ENCODE data around the gene COPS7A.

DNA sequence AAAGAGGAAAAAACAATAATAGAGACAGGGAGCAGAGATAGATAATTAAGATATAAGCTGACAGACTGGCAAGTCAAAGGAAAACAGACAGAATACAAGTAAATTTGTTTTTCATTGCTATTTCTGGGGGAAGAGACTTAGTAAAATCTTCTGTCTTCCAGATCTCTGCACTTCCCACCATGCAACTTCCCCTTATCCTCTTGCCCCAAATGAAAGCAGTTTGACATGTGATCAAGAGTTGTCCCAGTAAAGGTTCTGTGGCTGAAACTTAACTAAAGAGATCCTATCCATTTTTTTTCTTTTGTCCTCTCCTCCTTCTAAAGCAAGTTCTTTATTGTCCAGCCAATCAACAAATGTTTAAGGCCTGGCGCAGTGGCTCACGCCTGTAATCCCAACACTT, 30.6 kb downstream of the COPS7A start:
- TF ChIP-seq, protein P1, sequence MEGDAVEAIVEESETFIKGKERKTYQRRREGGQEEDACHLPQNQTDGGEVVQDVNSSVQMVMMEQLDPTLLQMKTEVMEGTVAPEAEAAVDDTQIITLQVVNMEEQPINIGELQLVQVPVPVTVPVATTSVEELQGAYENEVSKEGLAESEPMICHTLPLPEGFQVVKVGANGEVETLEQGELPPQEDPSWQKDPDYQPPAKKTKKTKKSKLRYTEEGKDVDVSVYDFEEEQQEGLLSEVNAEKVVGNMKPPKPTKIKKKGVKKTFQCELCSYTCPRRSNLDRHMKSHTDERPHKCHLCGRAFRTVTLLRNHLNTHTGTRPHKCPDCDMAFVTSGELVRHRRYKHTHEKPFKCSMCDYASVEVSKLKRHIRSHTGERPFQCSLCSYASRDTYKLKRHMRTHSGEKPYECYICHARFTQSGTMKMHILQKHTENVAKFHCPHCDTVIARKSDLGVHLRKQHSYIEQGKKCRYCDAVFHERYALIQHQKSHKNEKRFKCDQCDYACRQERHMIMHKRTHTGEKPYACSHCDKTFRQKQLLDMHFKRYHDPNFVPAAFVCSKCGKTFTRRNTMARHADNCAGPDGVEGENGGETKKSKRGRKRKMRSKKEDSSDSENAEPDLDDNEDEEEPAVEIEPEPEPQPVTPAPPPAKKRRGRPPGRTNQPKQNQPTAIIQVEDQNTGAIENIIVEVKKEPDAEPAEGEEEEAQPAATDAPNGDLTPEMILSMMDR (conservative IDR thresholded peaks at IDR 0.05; ENCODE audit: low read depth in 2 of 2) = no peak
- no peak for TF ChIP-seq POLR2AphosphoS5 (IDR thresholded peaks at IDR 0.05; ENCODE audit: low read depth)
- TF ChIP-seq EZH2 (IDR thresholded peaks at IDR 0.05; ENCODE audit: low read depth, unreplicated experiment) = no peak
- TF ChIP-seq ZNF331 (CRISPR knock-in tag; IDR thresholded peaks at IDR 0.05; ENCODE audit: low read depth) = no peak
- TF ChIP-seq JUNB (IDR thresholded peaks at IDR 0.05; ENCODE audit: unreplicated experiment) = no peak
- TF ChIP-seq, protein P2, sequence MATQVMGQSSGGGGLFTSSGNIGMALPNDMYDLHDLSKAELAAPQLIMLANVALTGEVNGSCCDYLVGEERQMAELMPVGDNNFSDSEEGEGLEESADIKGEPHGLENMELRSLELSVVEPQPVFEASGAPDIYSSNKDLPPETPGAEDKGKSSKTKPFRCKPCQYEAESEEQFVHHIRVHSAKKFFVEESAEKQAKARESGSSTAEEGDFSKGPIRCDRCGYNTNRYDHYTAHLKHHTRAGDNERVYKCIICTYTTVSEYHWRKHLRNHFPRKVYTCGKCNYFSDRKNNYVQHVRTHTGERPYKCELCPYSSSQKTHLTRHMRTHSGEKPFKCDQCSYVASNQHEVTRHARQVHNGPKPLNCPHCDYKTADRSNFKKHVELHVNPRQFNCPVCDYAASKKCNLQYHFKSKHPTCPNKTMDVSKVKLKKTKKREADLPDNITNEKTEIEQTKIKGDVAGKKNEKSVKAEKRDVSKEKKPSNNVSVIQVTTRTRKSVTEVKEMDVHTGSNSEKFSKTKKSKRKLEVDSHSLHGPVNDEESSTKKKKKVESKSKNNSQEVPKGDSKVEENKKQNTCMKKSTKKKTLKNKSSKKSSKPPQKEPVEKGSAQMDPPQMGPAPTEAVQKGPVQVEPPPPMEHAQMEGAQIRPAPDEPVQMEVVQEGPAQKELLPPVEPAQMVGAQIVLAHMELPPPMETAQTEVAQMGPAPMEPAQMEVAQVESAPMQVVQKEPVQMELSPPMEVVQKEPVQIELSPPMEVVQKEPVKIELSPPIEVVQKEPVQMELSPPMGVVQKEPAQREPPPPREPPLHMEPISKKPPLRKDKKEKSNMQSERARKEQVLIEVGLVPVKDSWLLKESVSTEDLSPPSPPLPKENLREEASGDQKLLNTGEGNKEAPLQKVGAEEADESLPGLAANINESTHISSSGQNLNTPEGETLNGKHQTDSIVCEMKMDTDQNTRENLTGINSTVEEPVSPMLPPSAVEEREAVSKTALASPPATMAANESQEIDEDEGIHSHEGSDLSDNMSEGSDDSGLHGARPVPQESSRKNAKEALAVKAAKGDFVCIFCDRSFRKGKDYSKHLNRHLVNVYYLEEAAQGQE (IDR thresholded peaks at IDR 0.05; ENCODE audit: unreplicated experiment) = no peak
- TF ChIP-seq CREB1 (CRISPR knock-in tag; IDR thresholded peaks at IDR 0.05; ENCODE audit: low read depth) = no peak
- no peak for TF ChIP-seq EZH2phosphoT487 (IDR thresholded peaks at IDR 0.05; ENCODE audit: unreplicated experiment)
- TF ChIP-seq, protein P3, sequence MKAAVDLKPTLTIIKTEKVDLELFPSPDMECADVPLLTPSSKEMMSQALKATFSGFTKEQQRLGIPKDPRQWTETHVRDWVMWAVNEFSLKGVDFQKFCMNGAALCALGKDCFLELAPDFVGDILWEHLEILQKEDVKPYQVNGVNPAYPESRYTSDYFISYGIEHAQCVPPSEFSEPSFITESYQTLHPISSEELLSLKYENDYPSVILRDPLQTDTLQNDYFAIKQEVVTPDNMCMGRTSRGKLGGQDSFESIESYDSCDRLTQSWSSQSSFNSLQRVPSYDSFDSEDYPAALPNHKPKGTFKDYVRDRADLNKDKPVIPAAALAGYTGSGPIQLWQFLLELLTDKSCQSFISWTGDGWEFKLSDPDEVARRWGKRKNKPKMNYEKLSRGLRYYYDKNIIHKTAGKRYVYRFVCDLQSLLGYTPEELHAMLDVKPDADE (IDR thresholded peaks at IDR 0.05) = no peak
- TF ChIP-seq, protein P4, sequence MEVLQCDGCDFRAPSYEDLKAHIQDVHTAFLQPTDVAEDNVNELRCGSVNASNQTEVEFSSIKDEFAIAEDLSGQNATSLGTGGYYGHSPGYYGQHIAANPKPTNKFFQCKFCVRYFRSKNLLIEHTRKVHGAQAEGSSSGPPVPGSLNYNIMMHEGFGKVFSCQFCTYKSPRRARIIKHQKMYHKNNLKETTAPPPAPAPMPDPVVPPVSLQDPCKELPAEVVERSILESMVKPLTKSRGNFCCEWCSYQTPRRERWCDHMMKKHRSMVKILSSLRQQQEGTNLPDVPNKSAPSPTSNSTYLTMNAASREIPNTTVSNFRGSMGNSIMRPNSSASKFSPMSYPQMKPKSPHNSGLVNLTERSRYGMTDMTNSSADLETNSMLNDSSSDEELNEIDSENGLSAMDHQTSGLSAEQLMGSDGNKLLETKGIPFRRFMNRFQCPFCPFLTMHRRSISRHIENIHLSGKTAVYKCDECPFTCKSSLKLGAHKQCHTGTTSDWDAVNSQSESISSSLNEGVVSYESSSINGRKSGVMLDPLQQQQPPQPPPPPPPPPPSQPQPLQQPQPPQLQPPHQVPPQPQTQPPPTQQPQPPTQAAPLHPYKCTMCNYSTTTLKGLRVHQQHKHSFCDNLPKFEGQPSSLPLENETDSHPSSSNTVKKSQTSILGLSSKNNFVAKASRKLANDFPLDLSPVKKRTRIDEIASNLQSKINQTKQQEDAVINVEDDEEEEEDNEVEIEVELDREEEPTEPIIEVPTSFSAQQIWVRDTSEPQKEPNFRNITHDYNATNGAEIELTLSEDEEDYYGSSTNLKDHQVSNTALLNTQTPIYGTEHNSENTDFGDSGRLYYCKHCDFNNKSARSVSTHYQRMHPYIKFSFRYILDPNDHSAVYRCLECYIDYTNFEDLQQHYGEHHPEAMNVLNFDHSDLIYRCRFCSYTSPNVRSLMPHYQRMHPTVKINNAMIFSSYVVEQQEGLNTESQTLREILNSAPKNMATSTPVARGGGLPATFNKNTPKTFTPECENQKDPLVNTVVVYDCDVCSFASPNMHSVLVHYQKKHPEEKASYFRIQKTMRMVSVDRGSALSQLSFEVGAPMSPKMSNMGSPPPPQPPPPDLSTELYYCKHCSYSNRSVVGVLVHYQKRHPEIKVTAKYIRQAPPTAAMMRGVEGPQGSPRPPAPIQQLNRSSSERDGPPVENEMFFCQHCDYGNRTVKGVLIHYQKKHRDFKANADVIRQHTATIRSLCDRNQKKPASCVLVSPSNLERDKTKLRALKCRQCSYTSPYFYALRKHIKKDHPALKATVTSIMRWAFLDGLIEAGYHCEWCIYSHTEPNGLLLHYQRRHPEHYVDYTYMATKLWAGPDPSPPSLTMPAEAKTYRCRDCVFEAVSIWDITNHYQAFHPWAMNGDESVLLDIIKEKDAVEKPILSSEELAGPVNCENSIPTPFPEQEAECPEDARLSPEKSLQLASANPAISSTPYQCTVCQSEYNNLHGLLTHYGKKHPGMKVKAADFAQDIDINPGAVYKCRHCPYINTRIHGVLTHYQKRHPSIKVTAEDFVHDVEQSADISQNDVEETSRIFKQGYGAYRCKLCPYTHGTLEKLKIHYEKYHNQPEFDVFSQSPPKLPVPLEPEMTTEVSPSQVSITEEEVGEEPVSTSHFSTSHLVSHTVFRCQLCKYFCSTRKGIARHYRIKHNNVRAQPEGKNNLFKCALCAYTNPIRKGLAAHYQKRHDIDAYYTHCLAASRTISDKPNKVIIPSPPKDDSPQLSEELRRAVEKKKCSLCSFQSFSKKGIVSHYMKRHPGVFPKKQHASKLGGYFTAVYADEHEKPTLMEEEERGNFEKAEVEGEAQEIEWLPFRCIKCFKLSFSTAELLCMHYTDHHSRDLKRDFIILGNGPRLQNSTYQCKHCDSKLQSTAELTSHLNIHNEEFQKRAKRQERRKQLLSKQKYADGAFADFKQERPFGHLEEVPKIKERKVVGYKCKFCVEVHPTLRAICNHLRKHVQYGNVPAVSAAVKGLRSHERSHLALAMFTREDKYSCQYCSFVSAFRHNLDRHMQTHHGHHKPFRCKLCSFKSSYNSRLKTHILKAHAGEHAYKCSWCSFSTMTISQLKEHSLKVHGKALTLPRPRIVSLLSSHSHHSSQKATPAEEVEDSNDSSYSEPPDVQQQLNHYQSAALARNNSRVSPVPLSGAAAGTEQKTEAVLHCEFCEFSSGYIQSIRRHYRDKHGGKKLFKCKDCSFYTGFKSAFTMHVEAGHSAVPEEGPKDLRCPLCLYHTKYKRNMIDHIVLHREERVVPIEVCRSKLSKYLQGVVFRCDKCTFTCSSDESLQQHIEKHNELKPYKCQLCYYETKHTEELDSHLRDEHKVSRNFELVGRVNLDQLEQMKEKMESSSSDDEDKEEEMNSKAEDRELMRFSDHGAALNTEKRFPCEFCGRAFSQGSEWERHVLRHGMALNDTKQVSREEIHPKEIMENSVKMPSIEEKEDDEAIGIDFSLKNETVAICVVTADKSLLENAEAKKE (CRISPR knock-in tag; IDR thresholded peaks at IDR 0.05) = no peak
- TF ChIP-seq ZNF114 (CRISPR knock-in tag; IDR thresholded peaks at IDR 0.05) = no peak
- TF ChIP-seq NANOG (IDR thresholded peaks at IDR 0.05; ENCODE audit: borderline replicate concordance) = no peak
- TF ChIP-seq STAT1 (IDR thresholded peaks at IDR 0.05; ENCODE audit: unreplicated experiment) = no peak
